ENCODE measurements around the gene RGS9. TPM values are rescaled to one million over a fixed set of nuclear protein-coding genes. Genes with fewer than 3 reads are reported as not detected.

The RGS9 gene
- total RNA-seq, 2 donors from 2014 or later: 4.3 to 4.4 TPM

DNA sequence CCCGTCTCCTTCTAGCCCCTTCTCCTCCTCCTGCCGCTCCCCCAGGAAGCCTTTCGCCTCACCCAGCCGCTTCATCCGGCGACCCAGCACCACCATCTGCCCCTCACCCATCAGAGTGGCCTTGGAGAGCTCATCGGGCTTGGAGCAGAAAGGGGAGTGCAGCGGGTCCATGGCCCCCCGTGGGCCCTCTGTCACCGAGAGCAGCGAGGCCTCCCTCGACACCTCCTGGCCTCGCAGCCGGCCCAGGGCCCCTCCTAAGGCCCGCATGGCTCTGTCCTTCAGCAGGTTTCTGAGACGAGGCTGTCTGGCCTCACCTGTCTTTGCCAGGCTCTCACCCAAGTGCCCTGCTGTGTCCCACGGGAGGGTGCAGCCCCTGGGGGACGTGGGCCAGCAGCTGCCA, 87.9 kb downstream of the RGS9 start:
- H3K4me1 ChIP-seq: no peaks in the 10 kb centered on the region
- no peaks in the 10 kb centered on the region for H3K27me3 ChIP-seq
- no peak overlapping the region for H3K27ac ChIP-seq
- ATAC-seq: no peak
- no peak for TF ChIP-seq POLR2A (IDR thresholded peaks at IDR 0.05)
- TF ChIP-seq, protein P1, sequence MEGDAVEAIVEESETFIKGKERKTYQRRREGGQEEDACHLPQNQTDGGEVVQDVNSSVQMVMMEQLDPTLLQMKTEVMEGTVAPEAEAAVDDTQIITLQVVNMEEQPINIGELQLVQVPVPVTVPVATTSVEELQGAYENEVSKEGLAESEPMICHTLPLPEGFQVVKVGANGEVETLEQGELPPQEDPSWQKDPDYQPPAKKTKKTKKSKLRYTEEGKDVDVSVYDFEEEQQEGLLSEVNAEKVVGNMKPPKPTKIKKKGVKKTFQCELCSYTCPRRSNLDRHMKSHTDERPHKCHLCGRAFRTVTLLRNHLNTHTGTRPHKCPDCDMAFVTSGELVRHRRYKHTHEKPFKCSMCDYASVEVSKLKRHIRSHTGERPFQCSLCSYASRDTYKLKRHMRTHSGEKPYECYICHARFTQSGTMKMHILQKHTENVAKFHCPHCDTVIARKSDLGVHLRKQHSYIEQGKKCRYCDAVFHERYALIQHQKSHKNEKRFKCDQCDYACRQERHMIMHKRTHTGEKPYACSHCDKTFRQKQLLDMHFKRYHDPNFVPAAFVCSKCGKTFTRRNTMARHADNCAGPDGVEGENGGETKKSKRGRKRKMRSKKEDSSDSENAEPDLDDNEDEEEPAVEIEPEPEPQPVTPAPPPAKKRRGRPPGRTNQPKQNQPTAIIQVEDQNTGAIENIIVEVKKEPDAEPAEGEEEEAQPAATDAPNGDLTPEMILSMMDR (IDR thresholded peaks at IDR 0.05): no peak
- no peaks in the 10 kb centered on the region for H3K36me3 ChIP-seq (replicated peaks in 1 of 2; ENCODE audit: insufficient read depth in 1 of 2, low read depth in 2 of 2)
- no peak overlapping the region for H3K4me3 ChIP-seq
- intact Hi-C loops (cut with DNase I): no loop called here
- DNase-seq: no peak
- H3K9me3 ChIP-seq: no peaks in the 10 kb centered on the region
- 79 to 87% methylated on average over 14 to 16 of the region's 18 CpGs for WGBS, 2 donors

DNA sequence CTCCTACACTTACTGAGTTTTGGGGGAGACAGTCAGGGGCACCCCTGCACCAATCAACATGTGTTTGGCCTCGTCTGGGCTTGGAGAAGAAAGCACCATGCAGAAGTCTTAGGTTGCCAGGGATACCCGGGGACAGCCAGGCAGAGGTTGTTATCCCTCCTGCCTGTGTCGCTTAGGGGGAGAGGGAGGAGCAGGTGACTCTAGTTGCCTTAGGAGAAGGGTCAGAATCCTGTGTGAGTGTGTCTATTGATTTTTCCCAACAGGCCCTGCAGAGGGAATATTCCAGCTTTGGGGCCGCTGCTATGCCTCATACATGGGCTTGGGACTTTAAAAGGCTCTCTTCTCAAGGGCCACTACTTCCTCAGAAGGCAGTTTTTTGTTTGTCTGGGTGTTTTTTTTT, 89.1 kb downstream of the RGS9 start:
- no peak for TF ChIP-seq POLR2A (IDR thresholded peaks at IDR 0.05)
- TF ChIP-seq, protein P1 (IDR thresholded peaks at IDR 0.05): no peak
- 45 to 50% methylated on average over 3 to 4 of the region's 4 CpGs for WGBS, 2 donors
- no peak overlapping the region for H3K27ac ChIP-seq
- no peaks in the 10 kb centered on the region for H3K27me3 ChIP-seq
- H3K4me3 ChIP-seq: no peak overlapping the region
- no peak for ATAC-seq
- H3K36me3 ChIP-seq (replicated peaks in 1 of 2; ENCODE audit: insufficient read depth in 1 of 2, low read depth in 2 of 2): no peaks in the 10 kb centered on the region
- no peak for DNase-seq
- no peaks in the 10 kb centered on the region for H3K9me3 ChIP-seq
- intact Hi-C loops (cut with DNase I): no loop called here
- H3K4me1 ChIP-seq: no peaks in the 10 kb centered on the region

DNA sequence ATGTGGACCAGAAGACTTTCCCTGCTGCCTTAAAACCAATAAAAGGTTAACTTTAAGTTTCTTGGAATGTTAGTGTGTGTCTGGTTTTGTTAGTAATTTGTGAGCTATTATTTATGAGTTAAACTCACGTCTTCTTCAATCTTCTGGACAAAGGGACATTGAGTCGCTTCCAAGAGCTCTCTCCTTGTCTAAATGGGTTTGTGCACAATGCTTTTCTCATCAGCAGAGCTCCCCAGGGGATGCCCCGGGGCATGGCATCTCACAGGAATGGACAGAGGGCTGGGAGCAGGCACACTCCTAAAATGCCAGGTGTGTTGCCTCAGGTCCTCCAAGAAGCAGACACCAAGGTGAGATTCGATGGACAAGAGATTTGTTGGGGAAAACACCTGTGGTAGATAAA, 90.5 kb downstream of the RGS9 start:
- no peak overlapping the region for H3K4me3 ChIP-seq
- TF ChIP-seq POLR2A (IDR thresholded peaks at IDR 0.05): no peak
- TF ChIP-seq, protein P1 (IDR thresholded peaks at IDR 0.05): no peak
- WGBS, 2 donors: 42 to 45% methylated on average over 4 of the region's 4 CpGs
- H3K9me3 ChIP-seq: no peaks in the 10 kb centered on the region
- H3K4me1 ChIP-seq: no peaks in the 10 kb centered on the region
- intact Hi-C loops (cut with DNase I): no loop called here
- no peak overlapping the region for H3K27ac ChIP-seq
- H3K27me3 ChIP-seq: no peaks in the 10 kb centered on the region
- ATAC-seq (no peak), DNase-seq (no peak)
- H3K36me3 ChIP-seq (replicated peaks in 1 of 2; ENCODE audit: insufficient read depth in 1 of 2, low read depth in 2 of 2): no peaks in the 10 kb centered on the region

DNA sequence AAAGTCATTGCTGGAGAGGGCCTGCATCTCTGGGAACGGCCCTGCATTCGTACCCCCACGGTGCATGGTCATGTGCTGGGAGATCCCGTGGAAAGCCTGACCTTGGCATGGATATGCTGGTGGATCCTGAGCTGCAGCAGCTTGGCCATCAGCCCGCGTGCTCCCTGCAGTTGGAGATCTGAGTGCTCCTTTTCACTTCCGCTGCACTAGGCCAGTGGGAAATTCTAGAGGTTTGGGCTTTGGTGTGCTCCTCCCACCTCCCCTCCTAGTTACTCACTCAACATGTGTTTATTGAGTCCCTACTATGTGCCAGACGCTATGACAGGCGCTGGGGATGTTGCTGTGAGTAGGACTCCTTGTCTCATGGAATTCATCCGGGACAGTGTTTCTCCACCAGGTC, 91.1 kb downstream of the RGS9 start:
- no peaks in the 10 kb centered on the region for H3K4me1 ChIP-seq
- H3K36me3 ChIP-seq (replicated peaks in 1 of 2; ENCODE audit: insufficient read depth in 1 of 2, low read depth in 2 of 2): no peaks in the 10 kb centered on the region
- TF ChIP-seq POLR2A (IDR thresholded peaks at IDR 0.05): no peak
- TF ChIP-seq, protein P1 (IDR thresholded peaks at IDR 0.05): no peak
- no peaks in the 10 kb centered on the region for H3K9me3 ChIP-seq
- H3K27ac ChIP-seq: no peak overlapping the region
- intact Hi-C loops (cut with DNase I): no loop called here
- no peak overlapping the region for H3K4me3 ChIP-seq
- H3K27me3 ChIP-seq: no peaks in the 10 kb centered on the region
- WGBS, 2 donors: 65 to 66% methylated on average over 8 to 10 of the region's 10 CpGs
- no peak for ATAC-seq
- DNase-seq: no peak

DNA sequence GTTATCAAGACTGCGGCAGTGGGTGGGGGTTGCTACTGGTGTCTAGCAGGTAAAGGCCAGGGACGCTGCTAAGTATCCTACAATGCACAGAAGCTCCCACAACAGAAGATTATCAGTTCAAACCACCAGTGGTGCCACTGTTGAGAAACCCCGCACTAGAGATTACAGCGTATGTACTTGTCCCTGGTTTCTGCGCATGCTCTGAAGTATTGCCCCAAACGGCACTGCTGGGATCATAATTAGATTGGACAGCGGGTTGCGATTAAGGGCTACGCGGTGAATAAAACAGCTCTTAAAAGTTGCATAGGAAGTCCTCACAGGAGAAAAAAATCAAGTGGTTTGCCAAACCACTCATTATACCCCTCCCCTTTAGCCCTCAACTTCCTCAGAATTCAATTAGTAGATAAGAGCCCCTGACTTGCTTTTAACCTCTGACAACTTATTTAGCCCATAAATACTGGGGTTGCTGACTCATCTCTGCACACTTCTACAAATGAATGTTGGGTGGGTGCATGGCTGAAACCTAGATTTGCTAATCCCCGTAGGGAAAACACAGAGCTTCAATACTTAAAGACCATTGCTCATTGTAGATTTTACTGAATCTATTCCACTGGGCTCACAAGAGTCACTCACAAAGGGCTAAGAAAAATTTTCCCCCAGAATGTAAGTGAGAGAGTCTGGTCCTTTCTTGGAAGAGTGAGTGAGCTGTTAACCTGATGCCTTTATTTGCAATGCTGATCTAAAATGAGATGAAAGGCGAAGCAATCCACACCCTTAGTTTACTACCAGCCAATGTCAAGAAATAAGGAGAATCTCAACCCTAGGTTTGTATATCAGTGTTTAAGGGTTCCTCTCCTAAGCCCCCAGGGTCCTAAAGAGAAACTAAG, 91.8 kb downstream of the RGS9 start:
- H3K27ac ChIP-seq: no peak overlapping the region

More for the DNA sequence above, 91.8 kb downstream of the RGS9 start:
- ATAC-seq: no peak
- intact Hi-C loops (cut with DNase I): no loop called here
- WGBS, 2 donors: 45 to 61% methylated on average over 10 to 12 of the region's 12 CpGs
- Histone ChIP-seq H3K36me3 (replicated peaks in 1 of 2; ENCODE audit: insufficient read depth in 1 of 2, low read depth in 2 of 2) (no peaks in the 10 kb centered on the region), H3K27me3 (no peaks in the 10 kb centered on the region), H3K4me3 (no peak overlapping the region), H3K9me3 (no peaks in the 10 kb centered on the region), H3K4me1 (no peaks in the 10 kb centered on the region)
- no peak for TF ChIP-seq POLR2A (IDR thresholded peaks at IDR 0.05)
- TF ChIP-seq, protein P1 (IDR thresholded peaks at IDR 0.05): no peak
- peak in 1 of 4 donors; percentile 21 for DNase-seq

All from body of pancreas (tissue), 4 donors.